Endothelial cell of umbilical vein (primary cell): Measurements from ENCODE around the gene MATR3. TPM values are rescaled to one million over a fixed set of nuclear protein-coding genes. Genes with fewer than 3 reads are reported as not detected.

Source experiments
- BruUV-seq: library from RNA; stranded (reverse); fragments of 400-500 nt; replicated peaks from 2 replicates; lab custom pipeline; 2021; lab: Mats Ljungman, UMichigan
- CTCF ChIA-PET: fragments of 300-600, 350-600 bp; sonication (Branson Sonifier 250); formaldehyde crosslinking; loops from one replicate; lab custom pipeline; 2021; ENCODE audit warnings: antibody characterized with exemption, inconsistent platforms; lab: Charles Lee
- POLR2A ChIA-PET: fragments of 300-600, 350-600 bp; sonication (Branson Sonifier 250); formaldehyde crosslinking; loops from one replicate; lab custom pipeline; 2021; ENCODE audit warnings: antibody characterized with exemption, inconsistent platforms; lab: Charles Lee
- DNase-seq: peaks from one replicate; pipeline ENCODE4 v3.0.0-alpha.2; 2011; ENCODE audit warnings: low read depth, low spot score
- FAIRE-seq: peaks from 2 replicates; lab custom pipeline; 2011; peaks lifted over from hg19 to GRCh38; lab: Jason Lieb, UNC
- H2AFZ ChIP-seq: 2 replicates; pipeline ENCODE4 v1.6.0; 2012; ENCODE audit warnings: low read depth, low read length, control low read depth, inconsistent platforms
- H3K27ac ChIP-seq: 2 replicates; pipeline ENCODE4 v1.5.1; 2011; ENCODE audit warnings: low read depth, mild to moderate bottlenecking, control low read depth, low read length, moderate library complexity; ENCODE audit not compliant: insufficient read depth
- H3K27me3 ChIP-seq, 2 experiments: 2 replicates each; pipeline versions ENCODE4 v1.6.0 to v1.6.1; 2011; ENCODE audit warnings: low read length in 2 of 2, mixed read lengths in 1 of 2; ENCODE audit not compliant: control insufficient read depth in 2 of 2, insufficient read depth in 2 of 2
- H3K36me3 ChIP-seq, 2 experiments: 2 replicates in 1 of 2; 3 replicates in 1 of 2; pipeline ENCODE4 v1.5.1; 2011; ENCODE audit warnings: low read length in 2 of 2, mild to moderate bottlenecking in 1 of 2, moderate library complexity in 1 of 2; ENCODE audit not compliant: control insufficient read depth in 2 of 2, insufficient read depth in 2 of 2; ENCODE audit errors: extremely low read depth in 1 of 2
- H3K4me1 ChIP-seq: 3 replicates; pipeline ENCODE4 v1.5.1; 2011; ENCODE audit warnings: mild to moderate bottlenecking, low read length; ENCODE audit not compliant: control insufficient read depth, insufficient read depth; ENCODE audit errors: extremely low read depth
- H3K4me2 ChIP-seq: 2 replicates; pipeline ENCODE4 v1.6.1; 2011; ENCODE audit warnings: low read length, control low read depth, mixed read lengths; ENCODE audit not compliant: insufficient read depth
- H3K4me3 ChIP-seq, 3 experiments: fragments of 200-600 bp in 1 of 3; sonication (generic), shearing (Covaris generic) in 1 of 3; replicated peaks in 1 of 3; 2 replicates each; pipeline ENCODE4 v1.5.1; 2011 to 2016; ENCODE audit warnings: control low read depth in 3 of 3, low read length in 3 of 3, mild to moderate bottlenecking in 2 of 3, inconsistent platforms in 1 of 3, low read depth in 1 of 3, moderate library complexity in 1 of 3; ENCODE audit not compliant: insufficient read depth in 1 of 3
- H3K79me2 ChIP-seq: 2 replicates; pipeline ENCODE4 v1.6.0; 2012; ENCODE audit warnings: low read length, inconsistent platforms; ENCODE audit not compliant: control insufficient read depth, insufficient read depth
- H3K9ac ChIP-seq: replicated peaks from 2 replicates; pipeline ENCODE3; 2011; ENCODE audit warnings: low read length, control low read depth; ENCODE audit not compliant: insufficient read depth; ENCODE audit errors: extremely low read depth
- H3K9me1 ChIP-seq: replicated peaks from 3 replicates; pipeline ENCODE4 v1.6.0; 2011; ENCODE audit warnings: mild to moderate bottlenecking, low read length; ENCODE audit not compliant: control insufficient read depth, insufficient read depth; ENCODE audit errors: extremely low read depth
- H3K9me3 ChIP-seq: replicated peaks from 2 replicates; pipeline ENCODE4 v1.5.1; 2012; ENCODE audit warnings: low read length, inconsistent platforms; ENCODE audit not compliant: control insufficient read depth, insufficient read depth
- H4K20me1 ChIP-seq: replicated peaks from 2 replicates; pipeline ENCODE3; 2011; ENCODE audit warnings: mild to moderate bottlenecking, low read length; ENCODE audit not compliant: control insufficient read depth, insufficient read depth; ENCODE audit errors: extremely low read depth
- CTCF ChIP-seq, 2 donors: IDR thresholded peaks; 1 replicate in 1 of 2; 2 replicates in 1 of 2; pipeline ENCODE4 v1.5.1; 2011; ENCODE audit warnings: low read length in 2 of 2, mild to moderate bottlenecking in 2 of 2, moderate library complexity in 2 of 2, control low read depth in 1 of 2, inconsistent platforms in 1 of 2, low read depth in 1 of 2; ENCODE audit not compliant: insufficient read depth in 1 of 2; ENCODE audit errors: extremely low read depth in 1 of 2
- EZH2 ChIP-seq: IDR thresholded peaks from 2 replicates; pipeline ENCODE4 v1.6.1; 2012; ENCODE audit warnings: borderline replicate concordance, low read depth, mild to moderate bottlenecking, moderate library complexity, low read length, inconsistent platforms; ENCODE audit not compliant: severe bottlenecking
- FOS ChIP-seq: IDR thresholded peaks from 2 replicates; pipeline ENCODE4 v1.6.1; 2011; ENCODE audit warnings: mild to moderate bottlenecking, low read length, moderate library complexity, borderline replicate concordance; ENCODE audit not compliant: insufficient read depth
- MAX ChIP-seq: IDR thresholded peaks from 2 replicates; pipeline ENCODE4 v1.6.1; 2011; ENCODE audit not compliant: insufficient read depth, insufficient read length
- POLR2A ChIP-seq: IDR thresholded peaks from 2 replicates; pipeline ENCODE4 v1.6.1; 2012; ENCODE audit warnings: low read depth, mild to moderate bottlenecking, control low read depth, low read length
- POLR2AphosphoS5 ChIP-seq: IDR thresholded peaks from 2 replicates; pipeline ENCODE4 v1.6.1; 2012; ENCODE audit warnings: low read depth, mild to moderate bottlenecking, control low read depth, low read length, moderate library complexity; ENCODE audit not compliant: insufficient read depth
- dilution Hi-C: fragments of 300-500 bp; cut with MboI; formaldehyde crosslinking; loops from one replicate; pipeline ENCODE4 v1.15.0; 2019; ENCODE audit warnings: low sequenced_read_pairs; ENCODE audit not compliant: extremely low pct_ligation_motif_present
- intact Hi-C: fragments of 100-400 bp; cut with micrococcal nuclease; formaldehyde crosslinking; loops from one replicate; pipeline ENCODE4 v1.10.0; 2022
- polyA plus RNA-seq, 4 experiments: library from polyadenylated mRNA; depleted of rRNA in 3 of 4; stranded (reverse) in 3 of 4; unstranded in 1 of 4; fragments of >200 nt; gene quantifications; 2 replicates each; pipeline versions ENCODE4 v1.2.1 to v1.2.3, GENCODE V29; 2011 to 2012; ENCODE audit warnings: missing spikeins in 1 of 4
- total RNA-seq: library from RNA; stranded (reverse); gene quantifications from 2 replicates; pipeline ENCODE4 v1.2.3, GENCODE V29; 2021

MATR3 gene
- total and polyA plus RNA-seq, 2 donors (not counting 3 experiments of a cell fraction or from before 2014, with no cell fraction given): 64.0 to 158 TPM

GRCh38 chr5:139251281-139251687 lies 42.3 kb upstream of the MATR3 start:
- H3K79me2 ChIP-seq: no peaks in the 10 kb centered on the region
- no peaks in the 10 kb centered on the region for H3K36me3 ChIP-seq
- no peaks in the 10 kb centered on the region for H3K27me3 ChIP-seq
- CTCF ChIA-PET: interaction anchor here (0.6 to 1.9 kb wide), 21 partner anchors 10 to 672 kb away, joined by 3 to 9 read pairs (median 4); partner anchors contain the start of gene SIL1
- dilution Hi-C loops (no loop called here), intact Hi-C loops (no loop called here)
- H3K4me2 ChIP-seq: no peak overlapping the region
- POLR2A ChIA-PET: interaction anchor here (1.2 kb wide), 1 partner anchor 53 kb away, joined by 4 read pairs; the partner anchor contains the start of gene SIL1
- H3K4me3 ChIP-seq: no peak overlapping the region
- no TSS peak for BruUV-seq
- no peaks in the 10 kb centered on the region for H3K9me1 ChIP-seq
- no peak overlapping the region for H3K9ac ChIP-seq
- DNase-seq (peak; percentile 57), FAIRE-seq (peak; percentile 86)
- H2AFZ ChIP-seq: peak overlapping the region; percentile 66
- H4K20me1 ChIP-seq: no peaks in the 10 kb centered on the region
- TF ChIP-seq FOS (no peak), POLR2AphosphoS5 (no peak), EZH2 (no peak), CTCF (IDR thresholded peaks at IDR 0.05; ENCODE audit: extremely low read depth in 1 of 2, insufficient read depth in 1 of 2, low read depth in 1 of 2, low read length in 2 of 2) (peak; percentile 28 to 36), POLR2A (no peak), MAX (no peak)
- no peak overlapping the region for H3K27ac ChIP-seq
- H3K9me3 ChIP-seq: no peaks in the 10 kb centered on the region
- peaks cover 10% of the 10 kb centered on the region for H3K4me1 ChIP-seq
